GM19372 (cell line): ENCODE results near the gene TEX47.

Experiments used
- ATAC-seq: cut with Tn5 transposase; IDR thresholded peaks from one replicate; pipeline ENCODE4 v1.9.1; 2021; ENCODE audit warnings: mild to moderate bottlenecking, low read depth, moderate library complexity; ENCODE audit not compliant: unreplicated experiment

Gene TEX47

DNA sequence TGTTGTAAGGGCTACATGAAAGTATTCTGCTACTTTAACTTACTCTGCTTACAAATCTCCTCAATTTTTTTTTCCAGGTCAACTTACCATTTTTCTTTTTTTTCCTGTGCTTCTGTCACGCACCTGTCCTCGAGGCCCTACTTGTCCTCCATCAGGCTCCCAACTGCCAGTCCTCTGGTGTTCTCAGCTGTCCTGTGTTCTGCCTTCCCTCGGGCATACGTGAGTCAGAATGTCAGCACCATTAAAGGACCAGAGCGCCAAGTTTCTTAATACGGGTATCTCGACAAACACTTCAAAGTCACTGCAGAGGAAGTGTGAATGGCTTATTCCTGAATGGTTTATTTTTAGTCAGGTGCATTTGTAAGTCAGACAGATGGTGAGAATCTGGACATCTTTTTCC, at the start of gene TEX47:
TEX47 (minus strand) TSS at position 185 of the 400 bp plus-strand sequence. CDS start 795 bp downstream, outside the sequence.
- ATAC-seq: no peak

DNA sequence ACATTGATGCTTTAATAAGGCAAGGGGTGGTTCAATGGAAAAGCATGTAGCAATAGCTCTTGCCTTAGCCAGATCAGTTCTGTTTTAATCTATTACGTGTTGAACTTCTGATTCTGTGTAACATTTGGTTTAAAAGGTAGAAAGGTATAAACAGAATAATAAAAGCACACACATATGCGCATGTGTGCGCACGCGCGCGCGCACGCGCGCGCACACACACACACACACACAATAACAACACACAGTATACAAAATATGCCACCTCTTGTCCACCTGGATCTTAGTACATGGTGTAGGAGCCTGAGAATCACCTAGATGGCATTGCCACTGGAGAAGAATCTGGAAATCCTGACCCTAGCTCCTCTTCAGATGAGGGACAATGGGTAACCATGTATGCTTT, 49.6 kb upstream of the TEX47 start:
- no peak for ATAC-seq

DNA sequence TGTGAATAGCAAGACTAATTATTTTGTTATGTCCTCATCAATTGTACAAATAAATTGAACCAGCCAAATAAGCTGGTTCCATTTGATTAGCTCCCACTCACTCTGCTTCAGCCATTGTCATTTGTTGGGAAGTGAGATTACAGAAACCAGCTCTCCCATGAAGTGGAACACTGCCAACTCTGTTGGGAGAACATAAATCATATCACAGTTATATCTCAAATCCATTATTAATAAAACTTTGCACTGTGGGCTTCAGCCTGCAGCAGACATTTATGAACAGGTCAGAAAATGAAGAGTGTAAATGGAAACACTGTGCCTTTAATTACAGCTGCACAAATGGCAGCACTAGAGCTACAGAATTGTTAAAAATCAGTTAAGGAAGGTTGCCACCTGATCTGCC, 46.7 kb upstream of the TEX47 start:
- no peak for ATAC-seq

DNA sequence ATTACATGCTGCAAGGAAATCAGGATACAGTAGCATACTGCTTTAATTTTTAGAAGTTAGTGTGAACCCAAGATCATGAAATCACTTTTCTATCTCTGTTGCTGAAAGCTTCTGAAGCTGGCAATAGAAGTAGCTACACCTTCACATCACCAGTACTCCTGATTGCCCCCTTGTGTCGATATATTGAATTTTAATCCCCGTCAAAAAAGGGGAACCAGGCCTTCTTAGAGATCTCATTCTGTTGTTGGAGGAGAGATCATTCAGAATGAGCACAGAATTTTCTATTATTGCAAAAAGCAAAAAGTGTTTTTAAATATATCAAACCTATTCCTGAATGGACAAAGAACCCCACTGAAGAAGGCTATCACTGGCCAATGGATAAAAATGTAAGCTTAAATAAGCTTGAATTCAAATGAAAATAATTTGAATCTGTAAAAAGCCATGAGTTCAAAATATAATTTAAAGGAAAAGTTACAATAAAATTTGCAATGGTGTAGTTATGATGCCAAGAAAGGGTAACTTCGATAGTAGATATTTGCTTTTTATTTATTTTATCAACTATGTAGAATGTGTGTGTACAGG, 39.7 kb upstream of the TEX47 start:
- peak; percentile 80 for ATAC-seq

DNA sequence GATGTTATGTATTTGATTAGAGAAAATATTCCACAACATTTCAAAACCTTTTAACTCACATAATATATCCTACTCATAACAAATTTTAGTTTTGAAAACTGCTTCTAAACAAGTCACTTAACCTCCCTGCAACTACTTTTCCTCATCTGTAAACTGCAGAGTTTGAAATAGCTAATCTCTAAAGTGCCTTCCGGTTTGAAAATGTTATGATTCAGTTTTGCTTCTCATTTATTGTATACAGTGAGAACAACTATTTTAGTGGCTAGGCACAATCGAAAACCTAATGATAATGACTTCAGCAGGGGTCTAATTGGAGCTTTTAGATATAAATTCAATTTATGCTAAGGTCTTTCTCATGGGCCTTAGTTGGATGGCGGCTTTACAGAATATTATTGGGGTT, 30.7 kb upstream of the TEX47 start:
- no peak for ATAC-seq

DNA sequence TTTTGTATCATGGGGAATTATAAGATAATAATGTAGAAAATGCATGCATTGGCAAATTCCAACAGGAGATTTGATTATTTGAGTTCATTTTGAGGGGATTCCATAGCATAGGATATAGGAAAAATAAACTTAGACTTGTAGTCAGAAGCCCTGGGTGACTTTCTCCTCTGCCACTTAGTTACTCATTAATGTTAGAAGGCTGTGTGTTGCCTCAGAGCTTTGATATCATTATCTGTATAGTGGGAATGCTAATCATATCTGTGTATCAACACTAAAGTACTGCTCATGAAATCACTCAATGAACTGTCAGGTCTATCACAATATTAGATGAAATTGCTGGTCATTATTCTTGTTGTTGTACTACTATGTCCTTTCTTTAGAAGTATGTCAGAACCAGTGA, 23.0 kb upstream of the TEX47 start:
- no peak for ATAC-seq

DNA sequence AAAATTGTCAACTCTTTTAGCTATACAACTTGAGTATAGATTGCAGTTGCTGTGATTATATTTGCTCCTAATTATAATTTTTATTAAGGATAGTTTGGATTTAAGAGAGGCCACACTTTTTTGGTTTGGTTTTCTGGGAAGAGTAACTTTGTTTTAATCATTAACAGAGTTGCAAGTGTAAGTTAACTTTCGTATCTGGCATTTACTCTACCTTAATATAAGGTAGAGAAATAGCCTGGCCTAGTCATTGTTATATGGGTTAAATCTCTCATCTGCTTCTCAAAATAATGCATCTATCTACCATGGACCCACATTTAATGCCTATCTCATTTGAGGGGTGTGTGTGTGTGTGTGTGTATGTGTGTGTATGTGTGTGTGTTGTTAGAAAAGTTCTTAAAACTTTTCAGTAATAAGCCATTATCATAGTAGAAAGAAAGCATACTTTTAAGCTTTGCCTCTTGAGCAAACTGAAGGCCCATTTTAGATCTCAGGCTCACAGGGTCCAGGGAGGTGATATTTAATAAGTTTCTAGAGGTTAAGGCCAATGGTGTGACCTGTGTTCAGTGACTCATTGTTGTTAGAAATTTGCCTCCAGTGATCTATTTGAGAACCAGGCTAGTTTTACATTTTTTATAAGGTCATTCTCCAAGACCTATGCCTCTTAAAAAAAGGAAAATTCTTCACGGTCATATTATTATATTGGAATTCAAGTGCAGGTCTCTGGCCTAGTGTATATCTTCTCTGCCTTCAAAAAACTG, 10.9 kb upstream of the TEX47 start:
- ATAC-seq: no peak

DNA sequence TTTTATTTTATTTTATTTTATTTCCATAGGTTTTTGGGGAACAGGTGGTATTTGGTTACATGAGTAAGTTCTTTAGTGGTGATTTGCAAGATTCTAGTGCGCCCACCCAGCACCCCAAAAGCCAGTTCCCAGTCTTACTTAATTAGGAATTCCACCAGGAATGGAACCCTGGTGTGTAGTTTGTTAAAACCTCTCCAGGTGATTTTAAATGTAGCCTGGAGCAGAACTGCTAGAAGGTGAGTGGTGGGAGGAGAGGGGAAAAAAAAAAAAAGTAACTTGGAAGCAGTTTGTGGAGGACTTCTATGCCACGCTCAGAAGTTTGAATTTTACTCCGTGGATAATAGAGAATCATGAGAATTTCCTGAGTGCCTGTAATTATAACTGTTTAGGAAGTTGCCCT, 5.5 kb upstream of the TEX47 start:
- no peak for ATAC-seq

DNA sequence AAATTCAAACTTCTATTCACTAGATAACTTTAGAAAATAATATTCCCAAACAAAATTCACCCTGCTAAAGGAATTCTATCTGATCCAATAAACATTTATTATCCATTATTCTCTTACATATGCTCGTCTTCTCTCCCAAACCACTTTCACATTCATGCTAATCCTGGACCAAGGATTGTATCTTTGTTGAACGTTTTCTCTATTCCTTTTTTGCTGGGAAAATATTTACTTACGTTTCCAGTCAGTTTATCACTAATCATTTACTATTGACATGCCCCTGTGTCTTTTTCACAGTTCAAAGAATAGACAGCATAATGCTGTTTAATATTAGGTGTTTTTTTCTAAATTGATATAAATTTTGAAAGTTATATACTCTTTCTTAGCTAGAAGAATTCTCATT, 3.2 kb downstream of the TEX47 start:
- ATAC-seq: no peak

DNA sequence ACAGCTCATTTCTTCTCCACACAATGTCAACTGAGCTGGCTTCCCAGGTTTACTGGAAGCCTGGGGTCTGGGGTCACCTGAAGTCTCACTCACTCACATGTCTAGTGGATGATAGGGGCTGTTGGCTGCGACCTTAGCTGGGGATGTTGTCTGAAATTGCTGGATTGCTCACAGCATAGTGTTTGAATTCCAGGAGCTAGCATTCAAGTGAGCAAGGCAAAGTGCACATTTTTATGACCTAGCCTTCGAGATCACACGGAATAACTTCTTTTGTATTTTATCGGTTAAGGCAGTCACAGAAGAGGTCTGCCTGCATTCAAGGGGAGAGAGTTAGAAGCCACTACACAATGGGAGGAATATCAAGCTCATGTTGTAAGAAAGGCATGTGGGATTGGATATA, 3.6 kb downstream of the TEX47 start:
- no peak for ATAC-seq

DNA sequence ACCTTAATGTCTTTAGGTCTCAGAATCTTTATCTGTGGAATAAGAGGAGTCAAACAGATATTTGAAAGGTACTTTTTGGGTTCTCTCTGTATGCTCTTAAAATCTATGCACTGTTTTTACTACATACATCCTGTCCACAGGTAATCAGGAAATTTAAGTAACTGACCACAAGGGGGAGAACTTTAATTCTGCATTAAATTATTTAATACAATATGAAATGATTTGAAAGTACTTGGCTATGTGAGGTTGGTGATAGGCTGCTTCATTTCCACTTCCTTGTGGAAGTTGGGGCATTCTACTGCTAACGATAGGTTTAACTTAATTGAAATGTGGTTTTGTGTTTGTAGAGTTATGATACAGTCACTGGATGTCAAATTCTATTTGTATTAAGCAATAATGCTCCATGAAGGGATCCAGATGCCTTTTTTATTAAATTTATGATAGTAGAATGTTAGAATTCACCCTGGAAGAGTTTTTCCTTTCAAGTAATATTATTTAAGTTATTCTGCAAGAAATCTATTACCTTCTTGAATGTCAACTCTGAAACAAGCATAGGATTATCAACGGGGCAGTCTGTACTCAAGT, 6.0 kb downstream of the TEX47 start:
- ATAC-seq: no peak

DNA sequence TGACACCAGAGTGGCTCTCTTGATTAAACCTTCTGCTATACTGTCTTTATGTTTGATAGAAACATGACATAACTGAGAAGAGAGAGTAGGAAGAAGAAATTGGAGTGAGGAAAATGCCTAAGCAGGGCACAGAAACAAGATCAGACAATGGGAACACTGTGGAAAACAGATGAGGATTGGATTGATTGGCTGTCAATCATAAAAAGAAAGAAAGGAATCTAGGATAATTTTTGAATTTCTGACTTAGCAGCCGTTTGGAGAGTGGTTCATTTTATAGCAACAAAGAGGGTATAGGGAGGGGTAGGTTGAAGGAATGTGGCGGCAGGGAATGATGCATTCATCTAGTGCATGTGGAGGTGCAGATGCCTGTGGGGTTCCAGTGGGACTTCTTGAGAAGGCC, 7.8 kb downstream of the TEX47 start:
- no peak for ATAC-seq

DNA sequence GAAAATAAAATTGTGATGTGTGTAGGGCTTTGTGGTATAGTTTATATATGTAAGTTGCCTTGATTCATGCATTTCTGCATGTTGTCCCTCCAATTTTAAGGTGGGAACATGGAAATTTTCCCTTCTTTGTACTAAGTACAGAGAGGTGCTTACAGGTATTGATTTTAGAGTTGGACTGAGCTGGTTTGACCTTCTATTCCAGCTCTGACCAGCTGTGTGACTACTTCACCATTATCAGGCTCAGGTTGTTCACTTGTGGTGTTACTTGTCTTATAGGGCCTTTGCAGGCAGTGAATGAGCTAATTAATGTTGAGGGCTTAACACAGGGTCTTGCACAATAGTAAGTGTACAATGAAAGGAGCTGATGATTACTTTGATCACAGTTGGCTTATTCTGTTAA, 19.7 kb downstream of the TEX47 start:
- no peak for ATAC-seq

DNA sequence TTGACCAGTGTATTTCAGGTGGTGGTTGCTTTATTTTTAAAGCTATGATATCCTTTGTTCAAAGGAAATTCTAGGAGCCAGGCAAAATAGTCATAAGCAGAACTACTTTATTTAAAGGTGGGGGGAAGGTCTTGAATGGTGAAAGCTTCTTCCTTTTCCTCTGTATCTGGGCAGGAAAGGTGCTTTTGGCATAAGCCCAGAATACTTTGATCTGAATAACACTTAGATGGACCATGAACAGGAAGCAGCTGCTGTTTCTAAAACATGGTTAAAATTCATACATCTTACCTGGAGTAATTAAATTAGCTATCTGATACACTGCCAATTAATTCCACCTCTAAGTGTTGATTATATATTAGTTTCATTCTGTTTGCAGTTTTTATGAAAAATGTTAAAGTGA, 22.8 kb downstream of the TEX47 start:
- ATAC-seq: no peak

DNA sequence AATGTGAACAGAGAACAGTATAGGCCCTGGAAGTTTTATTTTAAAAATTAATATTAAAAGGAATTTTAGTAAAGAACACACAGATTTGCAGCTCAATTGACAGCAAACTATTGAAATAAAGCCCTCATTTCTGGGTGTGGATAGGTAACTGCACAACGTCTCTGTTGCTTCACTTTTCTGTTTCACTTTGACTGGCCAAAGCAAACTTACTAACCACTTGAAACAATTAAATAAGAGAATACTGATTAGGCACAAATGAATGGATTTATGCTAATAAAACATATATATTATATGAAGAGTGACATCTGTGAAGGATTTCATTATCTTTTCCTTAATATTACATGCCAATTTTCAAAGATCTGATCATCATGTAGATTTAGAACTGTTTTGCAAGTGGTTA, 24.1 kb downstream of the TEX47 start:
- no peak for ATAC-seq

DNA sequence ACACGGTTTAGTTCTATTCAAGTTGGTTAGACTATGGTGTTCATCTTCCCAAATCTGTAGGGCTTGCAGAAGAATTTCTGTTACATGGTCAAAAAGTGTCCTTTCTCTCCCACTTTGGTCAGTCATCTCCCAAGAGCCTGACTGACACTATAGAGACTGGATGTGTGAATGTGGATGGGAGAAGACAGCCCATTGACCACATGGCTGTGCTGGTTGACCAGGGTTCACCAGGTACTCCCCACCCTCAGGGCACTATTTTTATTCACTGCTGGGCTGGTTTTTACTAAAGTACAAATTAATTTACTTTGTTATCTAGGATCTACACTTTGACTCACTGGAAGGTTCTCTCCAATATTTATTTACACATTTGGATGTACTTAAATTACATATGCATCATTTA, 33.8 kb downstream of the TEX47 start:
- no peak for ATAC-seq

DNA sequence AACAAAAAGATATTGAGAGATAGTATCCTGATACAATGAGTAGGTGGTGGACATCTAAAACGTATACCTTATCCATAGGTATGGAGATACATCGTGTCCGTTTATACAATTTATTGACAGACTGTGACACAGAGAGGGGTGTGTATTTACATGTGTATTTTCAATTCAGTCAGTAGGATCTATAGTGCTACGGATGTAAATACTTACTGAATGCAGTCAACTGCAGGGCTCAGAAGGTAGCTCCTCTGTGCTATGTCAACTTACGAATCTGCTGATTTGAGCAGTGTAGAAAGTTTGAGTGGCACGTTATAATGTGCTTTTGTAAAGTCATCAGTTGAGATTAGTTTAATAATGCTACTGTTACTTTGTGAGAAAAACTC, 35.4 kb downstream of the TEX47 start:
- no peak for ATAC-seq

DNA sequence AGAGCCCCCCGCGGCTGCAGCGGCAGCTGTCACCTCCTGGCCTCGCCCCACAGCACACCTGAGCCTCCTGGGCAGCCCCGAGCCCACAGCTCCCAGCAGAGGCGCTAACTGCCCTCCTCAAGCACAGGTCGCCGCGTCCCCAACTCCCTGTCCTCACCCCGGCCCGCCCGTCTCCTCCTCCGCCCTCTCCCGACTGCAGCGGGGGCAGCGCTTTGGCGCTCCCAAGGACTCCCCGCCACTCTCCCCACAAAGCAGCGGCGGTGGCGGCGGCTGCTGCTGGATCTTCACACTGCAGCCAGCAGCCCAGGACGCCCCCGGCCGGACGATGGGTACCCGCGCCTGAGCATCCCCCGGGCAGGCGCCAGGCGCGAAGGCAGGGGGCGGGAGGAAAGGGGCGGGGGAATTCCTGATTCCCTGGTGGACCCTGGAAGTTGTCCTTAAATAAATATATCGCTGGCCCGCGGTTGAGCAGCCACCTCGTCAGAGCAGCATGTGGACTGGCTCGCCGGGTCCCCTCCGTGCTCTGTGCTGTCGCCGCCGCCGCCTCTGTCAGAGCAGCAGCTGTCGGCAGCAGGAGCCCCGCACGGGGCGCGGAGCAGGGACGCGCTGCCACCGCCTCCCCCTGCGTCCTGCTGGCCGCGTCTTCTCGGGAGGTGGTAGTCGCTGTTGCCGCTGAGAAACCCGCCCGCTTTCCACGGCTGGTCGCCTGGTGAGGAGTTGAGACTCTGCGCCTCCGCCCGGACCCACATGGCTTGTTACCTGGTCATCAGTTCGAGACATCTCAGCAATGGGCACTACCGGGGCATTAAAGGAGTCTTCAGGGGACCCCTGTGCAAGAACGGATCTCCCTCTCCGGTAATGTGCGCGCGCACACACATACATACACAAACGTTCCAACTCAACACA, 36.1 kb downstream of the TEX47 start, which contains the start of gene ZNF804B:
ZNF804B (plus strand) TSS at position 471 of the 906 bp plus-strand sequence; CDS start at position 748, 277 bp downstream.
- ATAC-seq: no peak

DNA sequence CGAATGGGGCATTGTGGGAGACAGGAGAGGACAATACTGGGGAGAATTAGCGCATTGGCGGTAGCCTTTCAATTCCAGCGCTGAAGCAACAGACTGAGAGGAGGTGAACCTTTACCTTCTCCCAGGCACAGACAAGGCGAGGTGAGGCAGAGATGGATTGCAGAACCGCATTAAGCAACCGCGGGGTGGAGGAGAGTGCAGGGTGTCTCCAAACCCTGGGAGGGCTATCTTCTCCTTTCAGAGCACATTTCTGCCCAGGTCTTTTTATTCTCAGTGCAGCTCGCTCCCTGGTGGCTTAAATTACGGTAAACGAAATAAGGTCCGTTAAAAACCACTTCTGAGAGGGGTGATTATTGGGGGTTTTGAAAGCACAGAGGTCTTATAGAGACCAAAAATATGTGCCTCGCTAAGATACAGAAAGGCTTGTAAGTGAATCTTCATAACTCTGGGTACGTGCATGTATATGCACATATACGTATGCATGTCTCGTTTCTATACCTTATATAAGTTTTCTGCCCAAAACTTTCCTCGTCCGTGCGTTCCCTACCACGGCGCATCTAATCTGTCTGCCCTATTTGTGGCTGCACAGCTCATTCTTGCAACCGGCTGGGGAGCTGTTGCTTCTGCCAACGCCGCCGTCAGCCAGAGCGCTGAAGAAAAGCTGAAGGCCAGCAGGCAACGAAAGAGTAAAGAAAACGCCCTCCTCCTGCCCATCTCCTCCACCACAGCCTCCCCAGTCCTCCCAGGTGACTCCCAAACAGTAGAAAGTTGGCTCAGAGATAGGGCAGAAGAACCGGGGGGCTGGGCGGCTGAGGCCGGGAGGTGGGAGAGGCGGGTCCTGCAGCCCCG, 36.9 kb downstream of the TEX47 start:
- no peak for ATAC-seq

DNA sequence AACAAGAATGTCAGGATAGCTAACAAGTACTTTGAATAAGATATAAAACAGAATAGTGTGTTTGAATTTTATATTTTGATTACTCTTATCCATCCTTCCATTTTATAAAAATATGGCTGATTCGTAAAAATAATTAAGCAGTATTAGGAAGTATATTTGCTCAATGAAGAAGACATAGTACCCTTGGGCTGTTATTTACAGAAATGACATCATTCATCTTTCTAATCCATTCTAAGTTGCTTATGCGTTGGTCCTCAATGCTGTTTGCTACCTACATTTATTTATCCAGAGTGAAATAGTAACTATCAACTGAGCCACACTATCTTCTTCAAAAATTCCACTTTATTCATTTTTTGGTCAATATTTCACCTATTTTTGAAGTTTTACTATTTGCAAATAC, 38.2 kb downstream of the TEX47 start:
- ATAC-seq: no peak
